Uterus (tissue), 4 donors: ENCODE measurements around the gene CADPS2. TPM values are rescaled to one million over a fixed set of nuclear protein-coding genes. Genes with fewer than 3 reads are reported as not detected.

Experiments
- DNase-seq, 2 donors: peaks; one replicate each; pipeline ENCODE4 v3.0.0-alpha.2; 2019 to 2020
- H3K27ac ChIP-seq, 2 donors: fragments of 200-600 bp; sonication (generic); 1 replicate in 1 of 2; 2 replicates in 1 of 2; pipeline ENCODE4 v1.5.1; 2016 to 2018
- H3K27me3 ChIP-seq, 2 donors: fragments of 200-600 bp; sonication (generic); one replicate each; pipeline ENCODE4 v1.5.1; 2018 to 2019; ENCODE audit warnings: control low read depth in 1 of 2
- H3K36me3 ChIP-seq, 2 donors: fragments of 200-600 bp; sonication (generic); one replicate each; pipeline ENCODE4 v1.5.1; 2019; ENCODE audit warnings: control low read depth in 1 of 2
- H3K4me1 ChIP-seq, 2 donors: fragments of 200-600 bp; sonication (generic); one replicate each; pipeline ENCODE4 v1.5.1; 2018 to 2019; ENCODE audit warnings: control low read depth in 1 of 2
- H3K4me3 ChIP-seq, 2 donors: fragments of 200-600 bp; sonication (generic); 1 replicate in 1 of 2; 2 replicates in 1 of 2; pipeline ENCODE4 v1.5.1; 2018 to 2019; ENCODE audit warnings: mild to moderate bottlenecking in 1 of 2
- H3K9me3 ChIP-seq, 2 donors: fragments of 200-600 bp; sonication (generic); one replicate each; pipeline ENCODE4 v1.5.1; 2019; ENCODE audit warnings: control low read depth in 1 of 2
- CTCF ChIP-seq, 4 experiments: fragments of 200-600 bp in 2 of 4; fragments of 450-650 bp in 2 of 4; sonication (generic) in 2 of 4; IDR thresholded peaks; one replicate each; pipeline ENCODE4 v1.5.1; 2016 to 2019; ENCODE audit warnings: antibody characterized with exemption in 4 of 4, mild to moderate bottlenecking in 2 of 4, moderate library complexity in 1 of 4
- POLR2A ChIP-seq, 2 donors: fragments of 450-650 bp; IDR thresholded peaks; one replicate each; pipeline ENCODE4 v1.6.1; 2016; ENCODE audit warnings: antibody characterized with exemption in 2 of 2, mild to moderate bottlenecking in 1 of 2, moderate library complexity in 1 of 2
- intact Hi-C: fragments of 100-400 bp; cut with DNase I; formaldehyde crosslinking; loops from one replicate; pipeline ENCODE4 v1.15.1; 2023; ENCODE audit warnings: low total_unique reads
- total RNA-seq, 4 donors: library from RNA; depleted of rRNA in 3 of 4; stranded (reverse); fragments of >200 nt in 3 of 4; gene quantifications; one replicate each; pipeline versions ENCODE4 v1.1.0 to v1.2.4, GENCODE V29; 2014 to 2023
- donor health status: DM: yes; HTN: yes; CAD: no.

Gene CADPS2
- total RNA-seq, 4 donors from 2014 or later, result 11.5 to 119 (median 36.8) TPM

- no peak overlapping the region for H3K4me3 ChIP-seq
- H3K9me3 ChIP-seq, result no peaks in the 10 kb centered on the region
- DNase-seq, result no peak
- H3K27me3 ChIP-seq, result no peaks in the 10 kb centered on the region
- no peak overlapping the region for H3K27ac ChIP-seq
- no peaks in the 10 kb centered on the region for H3K4me1 ChIP-seq
- TF ChIP-seq CTCF (IDR thresholded peaks at IDR 0.05) (no peak), POLR2A (IDR thresholded peaks at IDR 0.05) (no peak)
- intact Hi-C loops, result loop anchor here (10.0 kb wide), 1 partner anchor 102 kb away; no protein-coding TSS in a partner anchor
- H3K36me3 ChIP-seq, result no peaks in the 10 kb centered on the region
Measured at GRCh38 chr7:122752583-122752982, 133.7 kb downstream of the CADPS2 start.

GRCh38 chr7:122750389-122750788, 135.9 kb downstream of the CADPS2 start:
- no peak for TF ChIP-seq CTCF (IDR thresholded peaks at IDR 0.05)
- TF ChIP-seq POLR2A (IDR thresholded peaks at IDR 0.05), result no peak
- DNase-seq, result no peak
- no peaks in the 10 kb centered on the region for H3K36me3 ChIP-seq
- no peaks in the 10 kb centered on the region for H3K9me3 ChIP-seq
- H3K4me3 ChIP-seq, result no peak overlapping the region
- no peaks in the 10 kb centered on the region for H3K4me1 ChIP-seq
- no peaks in the 10 kb centered on the region for H3K27me3 ChIP-seq
- intact Hi-C loops, result loop anchor here (10.0 kb wide), 1 partner anchor 104 kb away; no protein-coding TSS in a partner anchor
- no peak overlapping the region for H3K27ac ChIP-seq

- Histone ChIP-seq H3K4me3 (no peak overlapping the region), H3K27ac (no peak overlapping the region), H3K4me1 (no peaks in the 10 kb centered on the region), H3K27me3 (no peaks in the 10 kb centered on the region), H3K9me3 (no peaks in the 10 kb centered on the region), H3K36me3 (no peaks in the 10 kb centered on the region)
- no peak for TF ChIP-seq CTCF (IDR thresholded peaks at IDR 0.05)
- TF ChIP-seq POLR2A (IDR thresholded peaks at IDR 0.05), result no peak
- no peak for DNase-seq
- intact Hi-C loops, result no loop called here
Measured at GRCh38 chr7:122748195-122748594, 138.1 kb downstream of the CADPS2 start.

- TF ChIP-seq CTCF (IDR thresholded peaks at IDR 0.05) (no peak), POLR2A (IDR thresholded peaks at IDR 0.05) (no peak)
- no peaks in the 10 kb centered on the region for H3K27me3 ChIP-seq
- no peak overlapping the region for H3K4me3 ChIP-seq
- DNase-seq, result no peak
- H3K27ac ChIP-seq, result no peak overlapping the region
- intact Hi-C loops, result no loop called here
- H3K4me1 ChIP-seq, result no peaks in the 10 kb centered on the region
- H3K36me3 ChIP-seq, result no peaks in the 10 kb centered on the region
- no peaks in the 10 kb centered on the region for H3K9me3 ChIP-seq
Measured at GRCh38 chr7:122746948-122747347, 139.3 kb downstream of the CADPS2 start.

- Histone ChIP-seq H3K4me3 (no peak overlapping the region), H3K4me1 (no peaks in the 10 kb centered on the region), H3K9me3 (no peaks in the 10 kb centered on the region), H3K36me3 (no peaks in the 10 kb centered on the region), H3K27ac (no peak overlapping the region), H3K27me3 (no peaks in the 10 kb centered on the region)
- TF ChIP-seq POLR2A (IDR thresholded peaks at IDR 0.05) (no peak), CTCF (IDR thresholded peaks at IDR 0.05) (no peak)
- DNase-seq, result no peak
- intact Hi-C loops, result no loop called here
Measured at GRCh38 chr7:122743211-122743610, 143.0 kb downstream of the CADPS2 start.
